Right forelimb (tissue), 1 donor: ENCODE measurements around the gene ENTPD6.

Experiments
- DNase-seq: peaks from one replicate; pipeline ENCODE4 v3.0.0-alpha.2; 2018

The ENTPD6 gene

GRCh38 chr20:25211273-25211672 lies 15.8 kb downstream of the ENTPD6 start:
- DNase-seq = no peak

GRCh38 chr20:25212242-25212641 lies 16.7 kb downstream of the ENTPD6 start:
- no peak for DNase-seq

- no peak for DNase-seq
Measured at GRCh38 chr20:25213566-25214425, 18.3 kb downstream of the ENTPD6 start.

- DNase-seq = no peak
Measured at GRCh38 chr20:25214426-25214790, 18.9 kb downstream of the ENTPD6 start.

GRCh38 chr20:25214819-25215218 lies 19.3 kb downstream of the ENTPD6 start:
- no peak for DNase-seq

GRCh38 chr20:25215521-25215920 lies 20.0 kb downstream of the ENTPD6 start:
- no peak for DNase-seq

GRCh38 chr20:25216199-25216945 lies 20.9 kb downstream of the ENTPD6 start:
- DNase-seq = no peak

- no peak for DNase-seq
Measured at GRCh38 chr20:25217161-25218108, 21.9 kb downstream of the ENTPD6 start.

- no peak for DNase-seq
Measured at GRCh38 chr20:25218109-25218486, 22.6 kb downstream of the ENTPD6 start.

- no peak for DNase-seq
Measured at GRCh38 chr20:25218492-25218891, 23.0 kb downstream of the ENTPD6 start.

GRCh38 chr20:25219365-25219764 lies 23.9 kb downstream of the ENTPD6 start:
- no peak for DNase-seq

- DNase-seq = no peak
Measured at GRCh38 chr20:25220021-25220730, 24.7 kb downstream of the ENTPD6 start.

GRCh38 chr20:25220810-25221591 lies 25.5 kb downstream of the ENTPD6 start:
- DNase-seq = no peak

GRCh38 chr20:25221592-25222460 lies 26.3 kb downstream of the ENTPD6 start:
- DNase-seq = no peak

- no peak for DNase-seq
Measured at GRCh38 chr20:25222461-25223178, 27.1 kb downstream of the ENTPD6 start.

GRCh38 chr20:25223179-25223661 lies 27.7 kb downstream of the ENTPD6 start:
- no peak for DNase-seq

- DNase-seq = no peak
Measured at GRCh38 chr20:25223765-25224720, 28.5 kb downstream of the ENTPD6 start.

- no peak for DNase-seq
Measured at GRCh38 chr20:25224941-25225340, 29.4 kb downstream of the ENTPD6 start.
